HG03565 (cell line): ENCODE results near the gene CD14.
"Not testable (repeated sequence)": the region's sequence is repeated elsewhere in the genome, so short reads cannot be mapped to it uniquely, and the experiment has no call there.

Experiments
- ATAC-seq: cut with Tn5 transposase; IDR thresholded peaks from one replicate; pipeline ENCODE4 v1.9.1; 2021; ENCODE audit warnings: mild to moderate bottlenecking, moderate library complexity; ENCODE audit not compliant: unreplicated experiment

The CD14 gene

GRCh38 chr5:140635291-140636257 lies 2.6 kb upstream of the CD14 start:
- ATAC-seq, result no peak

GRCh38 chr5:140634103-140634502 lies 1.1 kb upstream of the CD14 start:
- ATAC-seq, result no peak

GRCh38 chr5:140633501-140633900 lies 526 bp upstream of the CD14 start:
- no peak for ATAC-seq

DNA sequence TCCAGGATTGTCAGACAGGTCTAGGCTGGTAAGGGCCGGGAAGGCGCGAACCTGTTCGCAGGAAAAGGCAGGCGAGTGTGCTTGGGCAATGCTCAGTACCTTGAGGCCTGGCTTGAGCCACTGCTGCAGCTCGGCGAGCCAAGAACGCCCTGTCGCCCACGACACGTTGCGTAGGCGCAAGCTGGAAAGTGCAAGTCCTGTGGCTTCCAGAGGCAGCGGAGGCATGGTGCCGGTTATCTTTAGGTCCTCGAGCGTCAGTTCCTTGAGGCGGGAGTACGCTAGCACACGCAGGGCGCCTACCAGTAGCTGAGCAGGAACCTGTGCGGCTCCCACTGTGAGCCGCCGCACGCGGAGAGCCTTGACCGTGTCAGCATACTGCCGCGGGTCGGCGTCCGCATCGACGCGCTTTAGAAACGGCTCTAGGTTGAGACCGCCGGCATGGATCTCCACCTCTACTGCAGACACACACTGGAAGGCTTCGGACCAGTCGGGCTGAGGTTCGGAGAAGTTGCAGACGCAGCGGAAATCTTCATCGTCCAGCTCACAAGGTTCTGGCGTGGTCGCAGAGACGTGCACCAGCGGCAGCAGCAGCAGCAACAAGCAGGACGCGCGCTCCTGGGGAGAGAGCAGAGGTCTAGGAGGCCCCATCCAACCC lies 482 bp downstream of the CD14 start:
- peak; percentile 45 for ATAC-seq

GRCh38 chr5:140631831-140632365 lies 1.1 kb downstream of the CD14 start:
- ATAC-seq, result peak; percentile 25

GRCh38 chr5:140631036-140631417 lies 1.9 kb downstream of the CD14 start:
- no peak for ATAC-seq

DNA sequence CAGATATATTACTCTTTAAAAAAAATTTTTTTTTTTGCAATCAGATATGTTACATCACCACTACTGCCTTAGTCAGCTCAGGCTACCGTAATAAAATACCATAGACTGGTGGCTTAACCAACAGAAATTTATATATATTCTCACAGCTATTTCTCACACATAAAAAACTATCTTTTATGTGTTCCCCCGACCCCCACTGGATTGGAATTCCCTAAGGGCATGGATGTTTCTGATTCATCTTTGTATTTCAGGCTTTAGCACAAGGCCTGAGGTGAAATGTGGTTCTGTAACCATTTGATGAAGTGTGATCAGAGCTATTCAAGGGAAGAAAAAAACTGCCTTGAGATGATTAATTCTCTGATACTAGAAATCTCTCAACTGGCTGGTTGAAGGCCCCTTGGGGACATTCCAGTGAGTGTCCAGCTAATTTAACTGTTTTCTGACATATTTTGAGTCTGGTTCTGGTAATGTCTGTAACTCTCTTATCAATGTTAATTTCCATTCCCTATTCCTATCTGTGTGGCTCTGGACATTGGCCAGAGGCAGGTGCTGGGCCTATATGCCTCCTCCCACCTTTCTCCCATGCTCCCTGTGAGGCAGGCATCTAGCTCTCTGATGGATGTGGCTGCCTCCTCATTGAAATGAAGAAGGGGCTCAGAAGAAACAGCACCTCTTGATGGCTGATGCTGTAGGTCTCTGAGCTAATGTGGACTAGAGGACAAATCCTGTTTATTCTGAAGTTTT lies 2.5 kb downstream of the CD14 start:
- no peak for ATAC-seq

GRCh38 chr5:140628711-140629110 lies 4.3 kb downstream of the CD14 start:
- ATAC-seq, result no peak

DNA sequence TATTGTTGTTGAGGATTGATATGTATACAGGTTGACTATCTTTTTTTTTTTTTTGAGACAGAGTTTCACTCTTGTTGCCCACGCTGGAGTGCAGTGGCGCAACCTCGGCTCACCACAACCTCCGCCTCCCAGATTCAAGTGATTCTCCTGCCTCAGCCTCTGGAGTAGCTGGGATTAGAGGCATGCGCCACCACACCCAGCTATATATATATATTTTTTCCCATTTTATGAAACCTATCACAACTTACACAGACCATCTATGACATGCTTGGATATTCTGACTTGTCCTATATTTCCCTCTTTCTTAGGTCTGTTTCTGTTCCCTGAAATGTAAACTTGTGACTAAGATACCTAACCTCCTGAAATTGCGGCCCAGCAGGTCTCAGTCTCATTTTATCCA lies 5.0 kb downstream of the CD14 start:
- no peak for ATAC-seq

DNA sequence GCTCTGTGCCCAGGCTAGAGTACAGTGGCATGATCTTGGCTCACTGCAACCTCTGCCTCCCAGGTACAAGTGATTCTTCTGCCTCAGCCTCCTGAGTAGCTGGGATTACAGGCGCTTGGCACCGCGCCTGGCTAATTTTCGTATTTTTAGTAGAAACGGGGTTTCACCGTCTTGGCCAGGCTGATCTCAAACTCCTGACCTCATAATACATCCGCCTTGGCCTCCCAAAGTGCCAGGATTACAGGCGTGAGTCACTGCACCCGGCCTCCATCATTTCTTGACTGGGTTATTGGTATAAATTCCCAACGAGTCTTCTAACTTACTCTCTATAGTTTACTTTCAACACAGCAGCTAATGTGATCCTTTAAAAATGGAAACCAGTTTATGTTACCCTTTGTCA lies 8.1 kb downstream of the CD14 start:
- not testable (repeated sequence) for ATAC-seq

DNA sequence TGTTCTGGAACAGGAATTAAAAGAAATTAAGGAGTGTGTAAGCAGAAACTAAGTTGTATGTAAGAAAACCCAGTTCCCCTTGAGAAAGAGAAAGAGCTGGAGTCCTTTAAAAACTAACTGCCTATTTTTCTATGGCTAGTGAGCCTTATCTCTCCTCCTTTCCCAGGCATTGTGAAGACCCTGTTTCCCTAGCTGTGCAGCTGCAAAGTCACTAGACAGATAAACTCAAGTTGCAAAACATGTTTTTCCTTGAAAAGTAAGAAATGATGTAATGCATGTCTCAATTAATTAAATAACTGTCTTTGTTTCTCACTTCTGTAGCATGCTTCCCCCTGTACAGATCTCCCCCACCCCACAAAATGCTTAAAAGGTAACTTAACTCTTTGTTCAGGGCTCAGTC lies 9.9 kb downstream of the CD14 start:
- ATAC-seq, result not testable (repeated sequence)

DNA sequence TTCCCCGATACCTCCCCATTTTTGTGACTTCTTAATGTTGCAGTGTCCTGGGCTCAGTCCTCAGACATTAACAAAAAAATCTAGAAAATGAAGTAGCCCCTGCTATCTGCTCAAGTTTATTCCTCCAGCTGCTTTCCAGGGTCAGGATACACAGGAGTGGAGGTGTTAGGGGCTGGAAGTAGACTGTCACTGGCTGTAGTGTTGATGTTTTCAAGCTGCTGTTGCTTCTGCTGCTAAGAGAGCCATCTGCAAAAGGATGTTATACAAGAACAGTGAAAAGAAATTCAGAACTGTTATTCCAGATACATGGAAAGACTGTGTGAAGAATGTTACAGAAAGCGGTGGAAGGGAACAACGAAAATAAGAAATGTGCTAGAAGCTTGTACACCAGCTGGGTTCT lies 10.7 kb downstream of the CD14 start:
- ATAC-seq, result no peak

DNA sequence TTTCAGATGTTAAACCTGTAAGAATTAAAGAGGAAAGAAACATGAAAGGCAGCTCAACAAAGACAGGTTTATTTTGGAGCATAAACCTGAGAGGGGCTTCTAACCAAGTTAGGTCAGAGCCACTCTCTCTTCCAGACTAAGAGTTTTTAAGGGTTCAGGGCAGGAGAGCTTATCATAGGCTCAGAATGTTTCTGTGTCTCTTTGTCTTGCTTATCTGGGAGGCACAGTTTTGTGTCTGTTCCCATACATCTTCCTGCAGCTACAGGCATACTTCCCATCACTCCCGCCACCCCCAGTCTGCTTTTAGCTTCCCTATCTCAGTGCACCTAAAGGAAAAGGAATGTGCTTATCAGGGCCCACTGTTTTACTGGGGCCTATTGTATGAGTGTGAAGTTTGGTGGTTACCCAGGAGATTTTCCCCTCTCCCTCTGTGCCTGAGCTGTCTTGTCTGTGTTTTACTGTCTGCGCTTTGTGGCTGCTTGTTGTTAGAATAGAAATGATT lies 21.9 kb downstream of the CD14 start:
- no peak for ATAC-seq

GRCh38 chr5:140609126-140609525 lies 23.8 kb downstream of the CD14 start:
- ATAC-seq, result no peak

GRCh38 chr5:140608722-140609121 lies 24.3 kb downstream of the CD14 start:
- no peak for ATAC-seq

- no peak for ATAC-seq
Measured at GRCh38 chr5:140607031-140607430, 25.9 kb downstream of the CD14 start.

DNA sequence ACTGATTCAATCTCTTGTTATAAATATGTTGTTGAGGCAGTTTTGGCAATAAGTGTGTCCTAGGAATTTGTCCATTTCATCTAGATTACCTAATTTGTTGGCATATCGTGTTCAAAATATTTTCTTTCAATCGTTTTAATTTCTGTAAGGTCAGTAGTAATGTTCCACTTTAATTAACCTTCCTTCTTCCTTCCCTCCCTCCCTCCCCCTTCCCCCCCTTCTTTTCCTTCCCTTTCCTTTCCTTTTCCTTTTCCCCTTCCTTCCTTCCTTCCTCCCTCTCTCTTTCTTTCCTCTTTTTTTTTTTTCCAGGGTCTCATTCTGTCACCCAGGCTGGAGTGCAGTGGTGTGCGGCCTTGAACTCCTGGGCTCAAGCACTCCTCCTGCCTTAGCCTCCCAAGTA lies 27.1 kb downstream of the CD14 start:
- ATAC-seq, result no peak

- no peak for ATAC-seq
Measured at GRCh38 chr5:140603734-140604133, 29.2 kb downstream of the CD14 start.

GRCh38 chr5:140603446-140603698 lies 29.6 kb downstream of the CD14 start:
- ATAC-seq, result not testable (repeated sequence)

- no peak for ATAC-seq
Measured at GRCh38 chr5:140602147-140602546, 30.8 kb downstream of the CD14 start.

DNA sequence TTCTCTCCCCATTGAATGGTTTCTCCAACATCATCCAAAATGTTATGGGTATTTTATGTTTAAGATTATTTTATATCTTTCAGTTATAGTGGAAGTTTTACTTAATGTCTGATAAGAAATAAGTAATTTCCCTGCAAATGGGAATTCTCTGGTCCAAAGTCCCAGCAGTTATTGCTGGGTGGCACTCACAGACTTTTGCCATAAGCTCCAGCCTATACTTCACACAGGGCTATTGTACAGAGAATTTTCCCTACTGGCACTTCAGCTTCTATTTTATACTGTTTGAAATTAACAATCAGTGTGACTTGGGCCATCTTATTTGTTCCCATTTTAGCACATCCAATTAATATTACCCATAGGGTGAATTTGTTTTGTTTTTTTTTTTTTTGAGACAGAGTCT lies 32.9 kb downstream of the CD14 start:
- no peak for ATAC-seq
